ENCODE measurements around the gene CHCT1. TPM values are rescaled to one million over a fixed set of nuclear protein-coding genes. Genes with fewer than 3 reads are reported as not detected.

The CHCT1 gene
- total RNA-seq, 1 donor from 2014 or later: not detected

DNA sequence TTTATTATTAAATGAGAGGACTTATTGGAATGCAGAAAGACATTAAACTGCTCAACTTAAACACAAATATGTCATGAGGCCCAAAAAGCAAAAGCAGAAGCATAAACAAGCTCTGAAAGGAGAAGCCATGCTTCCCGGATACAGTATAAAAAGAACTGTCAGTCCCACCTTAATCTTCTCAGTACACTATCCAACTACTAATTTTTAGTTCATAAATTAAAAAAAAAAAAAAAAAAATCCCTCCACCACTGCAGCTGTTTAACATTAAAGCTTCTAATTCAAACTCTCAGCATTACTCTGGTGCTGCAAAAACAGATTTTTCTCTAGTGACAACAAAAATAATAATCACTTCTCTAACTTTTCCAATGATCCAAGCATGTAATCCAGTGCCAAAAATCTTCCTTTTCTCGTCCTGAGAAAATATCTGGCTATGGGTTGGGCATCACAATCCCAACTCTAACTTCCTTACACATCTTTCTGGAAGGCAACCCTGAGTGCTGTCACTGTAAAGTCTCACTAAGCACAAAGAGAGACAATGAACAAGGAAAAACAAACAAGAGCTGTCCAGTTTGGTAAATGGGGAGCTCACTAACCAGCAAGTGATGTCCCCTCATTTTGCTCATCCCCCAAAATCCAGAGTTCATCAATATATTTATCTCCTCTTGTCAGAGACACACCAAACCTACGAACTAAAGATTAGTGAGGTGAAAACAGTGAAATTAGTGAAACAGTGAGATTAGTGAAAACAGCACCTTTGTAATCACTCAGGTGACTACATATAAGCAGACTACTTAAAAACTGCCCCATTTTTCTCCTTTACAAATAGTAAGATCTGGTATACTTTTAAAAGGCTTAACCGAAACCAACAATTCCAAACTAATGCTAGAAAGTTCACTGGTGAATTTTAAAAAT lies 35.9 kb upstream of the CHCT1 start:
- H3K9me3 ChIP-seq: no peaks in the 10 kb centered on the region
- H3K4me3 ChIP-seq: no peak overlapping the region
- intact Hi-C loops (cut with DNase I): no loop called here
- H3K36me3 ChIP-seq: no peaks in the 10 kb centered on the region
- no peak overlapping the region for H3K27ac ChIP-seq
- H3K4me1 ChIP-seq: peaks cover 61% of the 10 kb centered on the region
- peak; percentile 34 for ATAC-seq
- no peaks in the 10 kb centered on the region for H3K27me3 ChIP-seq
- no peak for DNase-seq
- TF ChIP-seq, protein P1, sequence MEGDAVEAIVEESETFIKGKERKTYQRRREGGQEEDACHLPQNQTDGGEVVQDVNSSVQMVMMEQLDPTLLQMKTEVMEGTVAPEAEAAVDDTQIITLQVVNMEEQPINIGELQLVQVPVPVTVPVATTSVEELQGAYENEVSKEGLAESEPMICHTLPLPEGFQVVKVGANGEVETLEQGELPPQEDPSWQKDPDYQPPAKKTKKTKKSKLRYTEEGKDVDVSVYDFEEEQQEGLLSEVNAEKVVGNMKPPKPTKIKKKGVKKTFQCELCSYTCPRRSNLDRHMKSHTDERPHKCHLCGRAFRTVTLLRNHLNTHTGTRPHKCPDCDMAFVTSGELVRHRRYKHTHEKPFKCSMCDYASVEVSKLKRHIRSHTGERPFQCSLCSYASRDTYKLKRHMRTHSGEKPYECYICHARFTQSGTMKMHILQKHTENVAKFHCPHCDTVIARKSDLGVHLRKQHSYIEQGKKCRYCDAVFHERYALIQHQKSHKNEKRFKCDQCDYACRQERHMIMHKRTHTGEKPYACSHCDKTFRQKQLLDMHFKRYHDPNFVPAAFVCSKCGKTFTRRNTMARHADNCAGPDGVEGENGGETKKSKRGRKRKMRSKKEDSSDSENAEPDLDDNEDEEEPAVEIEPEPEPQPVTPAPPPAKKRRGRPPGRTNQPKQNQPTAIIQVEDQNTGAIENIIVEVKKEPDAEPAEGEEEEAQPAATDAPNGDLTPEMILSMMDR (IDR thresholded peaks at IDR 0.05): no peak

DNA sequence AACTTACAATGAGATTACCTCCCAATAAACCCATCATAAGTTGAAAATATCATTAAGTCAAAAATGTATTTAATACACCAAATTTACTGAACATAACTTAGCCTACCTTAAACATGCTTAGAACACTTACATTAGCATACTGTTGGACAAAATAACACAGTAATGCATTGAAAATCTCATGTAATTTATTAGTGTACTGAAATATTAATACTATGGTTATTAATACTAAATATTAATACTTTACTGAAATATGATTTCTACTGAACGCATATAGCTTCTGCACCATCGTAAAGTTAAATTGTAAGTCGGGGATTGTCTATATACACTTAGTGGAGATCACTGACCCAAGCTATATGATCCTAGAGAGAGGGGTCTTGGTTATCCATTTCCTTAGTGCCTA lies 34.6 kb upstream of the CHCT1 start:
- H3K4me1 ChIP-seq: peaks cover 61% of the 10 kb centered on the region
- H3K36me3 ChIP-seq: no peaks in the 10 kb centered on the region
- TF ChIP-seq, protein P1 (IDR thresholded peaks at IDR 0.05): no peak
- H3K9me3 ChIP-seq: no peaks in the 10 kb centered on the region
- no peak overlapping the region for H3K4me3 ChIP-seq
- H3K27me3 ChIP-seq: no peaks in the 10 kb centered on the region
- DNase-seq: no peak
- no peak overlapping the region for H3K27ac ChIP-seq
- intact Hi-C loops (cut with DNase I): no loop called here
- no peak for ATAC-seq

DNA sequence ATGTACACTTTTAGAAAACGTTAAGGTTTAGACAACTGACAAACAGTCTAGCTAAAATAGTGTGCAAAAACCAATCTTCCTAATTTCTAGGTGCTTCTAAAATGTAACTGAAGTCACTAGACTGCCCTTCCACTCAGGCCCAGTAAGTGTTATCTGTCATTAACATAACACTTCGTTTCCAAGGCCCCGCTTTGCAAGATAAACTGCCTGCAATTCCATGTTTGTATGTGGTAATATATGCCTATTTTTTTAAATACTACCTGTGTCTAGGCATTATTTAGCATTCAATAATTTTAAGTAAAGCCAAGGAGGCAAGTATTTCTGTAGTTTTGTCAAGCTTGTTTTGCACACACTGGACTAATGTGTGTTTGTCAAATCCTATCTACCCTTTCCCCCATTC lies 33.5 kb upstream of the CHCT1 start:
- TF ChIP-seq, protein P1 (IDR thresholded peaks at IDR 0.05): no peak
- no peaks in the 10 kb centered on the region for H3K36me3 ChIP-seq
- no peak overlapping the region for H3K27ac ChIP-seq
- peaks cover 64% of the 10 kb centered on the region for H3K4me1 ChIP-seq
- DNase-seq (no peak), ATAC-seq (no peak)
- H3K27me3 ChIP-seq: no peaks in the 10 kb centered on the region
- H3K4me3 ChIP-seq: no peak overlapping the region
- H3K9me3 ChIP-seq: no peaks in the 10 kb centered on the region
- intact Hi-C loops (cut with DNase I): no loop called here

DNA sequence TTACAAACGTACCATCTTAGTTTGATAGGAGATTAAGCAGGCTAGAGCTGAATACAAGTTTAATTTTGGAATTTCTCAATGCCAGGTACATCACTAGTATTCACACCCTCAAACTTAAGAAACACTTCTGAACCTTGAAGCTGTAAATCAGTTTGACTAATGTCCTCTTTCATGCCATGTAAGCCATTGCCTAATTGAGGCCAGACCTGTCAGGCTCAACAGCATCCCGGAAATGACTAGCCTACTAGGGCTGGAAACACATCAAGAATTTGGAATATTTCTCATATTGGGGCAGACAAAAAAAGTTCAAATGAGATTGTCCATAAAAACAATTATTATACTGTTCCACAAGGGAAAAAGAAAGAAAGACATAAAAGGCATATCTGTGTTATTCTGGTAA lies 32.1 kb upstream of the CHCT1 start:
- ATAC-seq (no peak), DNase-seq (no peak)
- no peaks in the 10 kb centered on the region for H3K9me3 ChIP-seq
- peak overlapping the region; percentile 95 for H3K4me3 ChIP-seq
- TF ChIP-seq, protein P1 (IDR thresholded peaks at IDR 0.05): no peak
- no peaks in the 10 kb centered on the region for H3K36me3 ChIP-seq
- H3K4me1 ChIP-seq: peaks cover 62% of the 10 kb centered on the region
- peak overlapping the region; percentile 94 for H3K27ac ChIP-seq
- intact Hi-C loops (cut with DNase I): no loop called here
- H3K27me3 ChIP-seq: no peaks in the 10 kb centered on the region

DNA sequence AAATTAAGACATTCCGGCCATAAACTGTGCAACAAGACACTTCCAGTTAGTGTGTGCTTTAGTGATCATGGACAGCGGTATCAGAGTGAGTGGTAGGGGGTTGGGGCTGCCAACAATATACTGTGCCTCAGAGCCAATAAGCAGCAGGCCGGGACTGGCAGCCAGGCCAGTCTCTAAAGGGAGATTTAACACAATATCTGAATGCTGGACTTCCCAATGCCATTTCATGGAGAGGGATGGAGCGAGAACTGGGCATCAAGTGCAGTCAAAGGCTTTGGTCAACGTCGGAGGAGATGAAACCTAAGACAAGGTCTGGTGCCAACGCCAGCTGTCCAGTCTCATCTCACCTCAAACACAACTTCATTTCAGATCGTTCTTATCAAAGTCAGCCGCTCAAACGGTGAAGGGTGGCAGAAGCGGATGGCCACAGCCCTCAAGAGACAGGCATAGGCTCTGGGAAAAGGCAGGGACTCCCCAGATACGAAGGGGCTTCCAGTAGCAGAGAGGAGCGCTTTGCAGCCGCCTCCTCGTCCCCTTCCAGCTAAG lies 31.3 kb upstream of the CHCT1 start:
- peak overlapping the region; percentile 94 for H3K27ac ChIP-seq
- DNase-seq (no peak), ATAC-seq (no peak)
- no peaks in the 10 kb centered on the region for H3K9me3 ChIP-seq
- no peaks in the 10 kb centered on the region for H3K36me3 ChIP-seq
- H3K27me3 ChIP-seq: no peaks in the 10 kb centered on the region
- TF ChIP-seq, protein P1 (IDR thresholded peaks at IDR 0.05): no peak
- peaks cover 54% of the 10 kb centered on the region for H3K4me1 ChIP-seq
- intact Hi-C loops (cut with DNase I): no loop called here
- H3K4me3 ChIP-seq: peak overlapping the region; percentile 95
